OCI-LY3 (cell line): ENCODE results near the gene SERPINI1.

Experiments
- H2AFZ ChIP-seq: fragments of 200-600, 300-600 bp; shearing (Covaris generic); 2 replicates; pipeline ENCODE4 v1.6.0; 2014; ENCODE audit warnings: antibody characterized with exemption, low read depth, low read length
- H3K27ac ChIP-seq: fragments of 200-600, 300-600 bp; sonication (generic); 2 replicates; pipeline ENCODE4 v1.5.1; 2014; ENCODE audit warnings: mild to moderate bottlenecking, low read length, moderate library complexity, mixed read lengths
- H3K27me3 ChIP-seq: fragments of 200-600, 300-600 bp; sonication (generic); 2 replicates; pipeline ENCODE4 v1.6.1; 2014; ENCODE audit warnings: low read depth, low read length, mixed read lengths
- H3K36me3 ChIP-seq: fragments of 200-600, 300-600 bp; sonication (generic); replicated peaks from 2 replicates; pipeline ENCODE3; 2014; ENCODE audit warnings: low read depth, low read length, mixed read lengths
- H3K4me1 ChIP-seq: fragments of 300-600, 200-600 bp; sonication (generic); 2 replicates; pipeline ENCODE4 v1.6.1; 2014; ENCODE audit warnings: low read length, mixed read lengths
- H3K4me2 ChIP-seq: fragments of 200-600, 300-600 bp; sonication (generic); 2 replicates; pipeline ENCODE4 v1.6.1; 2014; ENCODE audit warnings: low read length, mixed read lengths
- H3K4me3 ChIP-seq: fragments of 300-600, 200-600 bp; sonication (generic); 2 replicates; pipeline ENCODE4 v1.5.1; 2014; ENCODE audit warnings: antibody characterized with exemption, mild to moderate bottlenecking, low read length, moderate library complexity
- H3K79me2 ChIP-seq: fragments of 300-600, 200-600 bp; shearing (Covaris generic); 2 replicates; pipeline ENCODE4 v1.6.1; 2014; ENCODE audit warnings: mild to moderate bottlenecking, low read length, mixed read lengths
- H3K9ac ChIP-seq: fragments of 300-600, 200-600 bp; shearing (Covaris generic); 2 replicates; pipeline ENCODE4 v1.6.0; 2014; ENCODE audit warnings: mild to moderate bottlenecking, low read length, moderate library complexity
- H3K9me3 ChIP-seq: fragments of 200-600, 300-600 bp; shearing (Covaris generic); 2 replicates; pipeline ENCODE4 v1.6.1; 2014; ENCODE audit warnings: low read length, mixed read lengths; ENCODE audit not compliant: insufficient read depth
- H4K20me1 ChIP-seq: fragments of 200-600, 300-600 bp; sonication (generic); 2 replicates; pipeline ENCODE4 v1.6.1; 2016; ENCODE audit warnings: low read length, mixed read lengths; ENCODE audit not compliant: insufficient read depth
- EZH2phosphoT487 ChIP-seq: fragments of 200-600 bp; shearing (Covaris generic); IDR thresholded peaks from 2 replicates; pipeline ENCODE4 v1.6.1; 2018; ENCODE audit warnings: antibody characterized with exemption, mixed run types, low read depth
- TF ChIP-seq, protein P1 (sequence below): fragments of 200-600, 300-600 bp; sonication (generic); IDR thresholded peaks from 2 replicates; pipeline ENCODE4 v1.5.1; 2014; ENCODE audit warnings: antibody characterized with exemption, low read length, low read depth

Gene SERPINI1

DNA sequence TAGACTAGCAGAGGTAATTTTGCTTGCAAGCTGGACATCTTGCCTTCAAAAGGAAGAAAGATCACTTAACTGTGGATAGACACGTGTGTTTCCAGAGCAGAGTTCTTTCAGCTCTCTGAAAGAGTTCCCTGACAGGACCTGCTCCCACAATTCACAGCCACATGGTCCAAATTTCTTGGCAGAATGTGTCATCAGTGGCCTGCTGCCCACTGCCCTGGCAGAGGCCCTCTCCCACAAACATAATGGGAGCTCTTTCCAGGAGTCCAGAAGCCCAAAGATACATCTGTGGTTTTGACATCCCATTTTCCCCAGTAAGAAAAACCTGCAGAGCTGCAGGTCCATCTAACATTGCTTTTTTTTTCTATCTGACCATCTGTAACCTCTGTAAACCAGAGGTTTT is 48.3 kb downstream of the SERPINI1 start:
- H2AFZ ChIP-seq, result no peak overlapping the region
- H3K9me3 ChIP-seq, result no peaks in the 10 kb centered on the region
- no peak overlapping the region for H3K4me3 ChIP-seq
- H3K4me2 ChIP-seq, result no peak overlapping the region
- no peaks in the 10 kb centered on the region for H4K20me1 ChIP-seq
- H3K79me2 ChIP-seq, result no peaks in the 10 kb centered on the region
- no peaks in the 10 kb centered on the region for H3K4me1 ChIP-seq
- H3K9ac ChIP-seq, result no peak overlapping the region
- H3K36me3 ChIP-seq, result no peaks in the 10 kb centered on the region
- TF ChIP-seq, protein P1, sequence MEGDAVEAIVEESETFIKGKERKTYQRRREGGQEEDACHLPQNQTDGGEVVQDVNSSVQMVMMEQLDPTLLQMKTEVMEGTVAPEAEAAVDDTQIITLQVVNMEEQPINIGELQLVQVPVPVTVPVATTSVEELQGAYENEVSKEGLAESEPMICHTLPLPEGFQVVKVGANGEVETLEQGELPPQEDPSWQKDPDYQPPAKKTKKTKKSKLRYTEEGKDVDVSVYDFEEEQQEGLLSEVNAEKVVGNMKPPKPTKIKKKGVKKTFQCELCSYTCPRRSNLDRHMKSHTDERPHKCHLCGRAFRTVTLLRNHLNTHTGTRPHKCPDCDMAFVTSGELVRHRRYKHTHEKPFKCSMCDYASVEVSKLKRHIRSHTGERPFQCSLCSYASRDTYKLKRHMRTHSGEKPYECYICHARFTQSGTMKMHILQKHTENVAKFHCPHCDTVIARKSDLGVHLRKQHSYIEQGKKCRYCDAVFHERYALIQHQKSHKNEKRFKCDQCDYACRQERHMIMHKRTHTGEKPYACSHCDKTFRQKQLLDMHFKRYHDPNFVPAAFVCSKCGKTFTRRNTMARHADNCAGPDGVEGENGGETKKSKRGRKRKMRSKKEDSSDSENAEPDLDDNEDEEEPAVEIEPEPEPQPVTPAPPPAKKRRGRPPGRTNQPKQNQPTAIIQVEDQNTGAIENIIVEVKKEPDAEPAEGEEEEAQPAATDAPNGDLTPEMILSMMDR, result no peak
- no peak for TF ChIP-seq EZH2phosphoT487
- H3K27me3 ChIP-seq, result no peaks in the 10 kb centered on the region
- no peak overlapping the region for H3K27ac ChIP-seq

DNA sequence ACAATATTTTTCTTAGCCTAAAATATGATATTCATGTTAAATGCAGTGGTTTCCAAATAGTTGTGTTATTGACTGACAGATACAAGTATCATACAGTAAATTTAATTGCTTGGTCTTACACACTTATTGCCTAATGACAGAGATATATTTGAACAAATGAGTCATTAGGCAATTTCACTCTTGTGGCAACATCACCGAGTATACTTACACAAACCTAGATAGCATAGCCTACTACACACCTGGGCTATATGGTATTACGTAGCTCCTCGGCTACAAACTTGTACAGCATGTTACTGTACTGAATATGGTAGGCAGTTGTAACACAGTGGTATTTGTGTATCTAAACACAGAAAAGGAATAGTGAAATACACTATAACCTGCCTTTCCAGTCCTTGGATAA is 50.3 kb downstream of the SERPINI1 start:
- no peaks in the 10 kb centered on the region for H4K20me1 ChIP-seq
- H2AFZ ChIP-seq, result no peak overlapping the region
- H3K27ac ChIP-seq, result no peak overlapping the region
- H3K9ac ChIP-seq, result no peak overlapping the region
- no peak for TF ChIP-seq EZH2phosphoT487
- TF ChIP-seq, protein P1, result no peak
- H3K79me2 ChIP-seq, result no peaks in the 10 kb centered on the region
- no peaks in the 10 kb centered on the region for H3K9me3 ChIP-seq
- H3K36me3 ChIP-seq, result no peaks in the 10 kb centered on the region
- H3K4me3 ChIP-seq, result no peak overlapping the region
- H3K27me3 ChIP-seq, result no peaks in the 10 kb centered on the region
- H3K4me1 ChIP-seq, result no peaks in the 10 kb centered on the region
- no peak overlapping the region for H3K4me2 ChIP-seq

- no peak overlapping the region for H3K4me3 ChIP-seq
- H2AFZ ChIP-seq, result no peak overlapping the region
- no peaks in the 10 kb centered on the region for H3K27me3 ChIP-seq
- no peaks in the 10 kb centered on the region for H3K79me2 ChIP-seq
- no peaks in the 10 kb centered on the region for H4K20me1 ChIP-seq
- no peaks in the 10 kb centered on the region for H3K36me3 ChIP-seq
- H3K27ac ChIP-seq, result no peak overlapping the region
- no peaks in the 10 kb centered on the region for H3K9me3 ChIP-seq
- H3K4me1 ChIP-seq, result no peaks in the 10 kb centered on the region
- H3K9ac ChIP-seq, result no peak overlapping the region
- no peak for TF ChIP-seq EZH2phosphoT487
- TF ChIP-seq, protein P1, result no peak
- H3K4me2 ChIP-seq, result no peak overlapping the region
Observed at GRCh38 chr3:167787440-167787839, 51.9 kb downstream of the SERPINI1 start.

GRCh38 chr3:167798443-167798842 is 62.9 kb downstream of the SERPINI1 start:
- H3K9ac ChIP-seq, result no peak overlapping the region
- no peaks in the 10 kb centered on the region for H3K27me3 ChIP-seq
- TF ChIP-seq, protein P1, result no peak
- no peak for TF ChIP-seq EZH2phosphoT487
- H3K4me2 ChIP-seq, result no peak overlapping the region
- H2AFZ ChIP-seq, result no peak overlapping the region
- no peaks in the 10 kb centered on the region for H3K9me3 ChIP-seq
- no peaks in the 10 kb centered on the region for H4K20me1 ChIP-seq
- no peaks in the 10 kb centered on the region for H3K36me3 ChIP-seq
- no peak overlapping the region for H3K27ac ChIP-seq
- H3K4me3 ChIP-seq, result no peak overlapping the region
- H3K79me2 ChIP-seq, result no peaks in the 10 kb centered on the region
- H3K4me1 ChIP-seq, result peaks cover 6% of the 10 kb centered on the region; the same call in 1 of the 2 replicates
